HG03342 (cell line): Measurements from ENCODE around the gene GANC.

Source experiments
- ATAC-seq: cut with Tn5 transposase; IDR thresholded peaks from one replicate; pipeline ENCODE4 v1.9.1; 2021; ENCODE audit warnings: mild to moderate bottlenecking, moderate library complexity; ENCODE audit not compliant: unreplicated experiment

The GANC gene

DNA sequence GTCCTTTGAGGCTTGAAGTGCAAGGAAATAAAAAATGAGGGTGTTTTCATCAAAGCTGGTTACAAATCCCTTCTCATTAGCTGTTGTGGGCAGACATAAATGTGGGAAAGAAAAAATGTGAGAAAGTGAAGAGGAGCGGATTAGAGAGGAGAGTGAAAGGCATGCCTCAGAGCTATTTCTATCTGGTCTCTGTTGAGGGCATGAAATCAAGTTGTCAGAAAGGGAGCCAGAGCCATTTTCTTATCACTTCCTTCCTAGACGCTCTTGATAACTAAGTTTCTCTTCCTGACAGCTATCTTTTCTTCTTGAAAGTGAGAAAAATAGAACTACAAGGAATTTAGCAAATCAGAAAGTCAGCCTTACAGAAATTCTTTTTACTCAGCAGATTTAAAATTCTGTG is 65.5 kb downstream of the GANC start:
- no peak for ATAC-seq

DNA sequence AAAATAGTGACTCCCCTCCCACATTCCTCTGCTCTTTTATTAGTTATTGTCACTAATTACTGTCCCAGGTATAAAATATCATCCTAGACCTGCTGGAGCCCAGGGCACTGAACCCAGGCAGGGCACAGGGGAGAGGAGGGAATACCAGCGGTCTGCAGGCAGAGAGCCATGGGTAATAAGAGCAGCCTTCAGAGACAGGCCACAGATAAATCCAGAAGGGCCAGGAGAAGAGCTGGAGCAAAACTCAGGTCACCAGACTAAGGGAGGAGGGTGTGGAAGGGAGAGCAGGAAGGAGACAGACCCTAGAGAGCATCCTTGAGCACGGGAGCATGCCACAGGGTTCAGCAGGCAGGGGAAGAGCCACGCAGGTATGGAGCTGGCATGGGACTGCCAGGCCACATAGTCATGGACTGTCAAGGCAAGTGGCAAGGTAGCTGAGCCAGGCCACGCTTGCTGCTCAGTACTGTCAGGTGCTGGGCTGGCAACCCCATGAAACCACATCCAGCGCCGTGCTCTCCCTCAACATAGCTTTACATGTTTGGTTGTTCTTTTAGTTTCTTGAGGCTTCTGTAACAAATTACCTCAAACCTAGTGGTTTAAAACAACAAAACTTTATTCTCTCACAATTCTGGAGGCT is 70.7 kb downstream of the GANC start:
- ATAC-seq, result no peak

DNA sequence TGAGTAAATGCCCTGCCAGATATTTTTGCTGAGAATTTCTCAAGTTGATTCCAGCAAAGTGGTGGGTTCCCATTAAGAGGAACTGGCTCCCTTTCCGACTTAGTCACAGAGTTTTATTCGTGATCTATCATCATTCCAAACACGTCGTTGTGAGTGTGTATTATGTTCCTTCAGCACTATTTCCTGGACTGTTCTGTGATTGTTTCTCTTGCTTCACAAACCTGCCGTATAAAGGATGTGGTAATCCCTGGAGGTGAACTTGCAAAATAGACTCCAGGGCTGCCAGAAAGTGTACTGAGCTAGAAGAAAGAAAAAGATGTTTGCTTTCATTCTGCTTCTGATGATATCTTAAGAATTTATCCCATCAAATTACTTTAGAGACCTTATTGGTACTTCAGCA is 71.8 kb downstream of the GANC start:
- ATAC-seq, result no peak

DNA sequence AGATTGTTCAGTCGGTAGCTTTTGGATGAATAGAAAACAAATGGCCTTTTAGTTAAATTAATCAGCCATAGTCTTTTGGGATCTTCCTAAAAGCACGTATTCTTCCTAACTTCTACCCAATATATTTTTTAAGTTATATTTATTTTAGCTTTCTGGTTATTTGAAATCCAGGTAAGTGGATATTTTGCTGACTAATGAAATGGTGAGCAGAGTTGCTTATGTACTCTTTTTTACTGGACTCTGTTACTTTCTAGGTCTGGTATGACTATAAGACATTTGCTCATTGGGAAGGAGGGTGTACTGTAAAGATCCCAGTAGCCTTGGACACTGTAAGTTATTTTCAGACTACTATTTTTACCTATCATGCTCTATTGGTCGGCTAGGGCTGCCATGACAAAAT is 72.5 kb downstream of the GANC start:
- ATAC-seq, result no peak

DNA sequence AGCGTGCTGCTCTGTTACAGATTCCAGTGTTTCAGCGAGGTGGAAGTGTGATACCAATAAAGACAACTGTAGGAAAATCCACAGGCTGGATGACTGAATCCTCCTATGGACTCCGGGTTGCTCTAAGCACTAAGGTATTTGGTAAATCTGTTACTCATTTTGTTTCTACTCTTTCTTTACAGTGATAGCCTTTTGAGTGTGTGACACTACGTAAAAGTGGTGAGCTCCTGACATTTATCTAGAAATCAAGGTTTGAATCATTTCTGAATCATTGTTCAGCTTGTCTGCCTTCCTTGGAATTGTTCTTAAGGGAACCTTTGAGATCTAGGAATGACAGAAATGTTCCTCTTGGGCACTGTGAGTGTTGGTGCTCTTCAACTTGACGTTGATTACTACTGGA is 75.1 kb downstream of the GANC start:
- no peak for ATAC-seq

DNA sequence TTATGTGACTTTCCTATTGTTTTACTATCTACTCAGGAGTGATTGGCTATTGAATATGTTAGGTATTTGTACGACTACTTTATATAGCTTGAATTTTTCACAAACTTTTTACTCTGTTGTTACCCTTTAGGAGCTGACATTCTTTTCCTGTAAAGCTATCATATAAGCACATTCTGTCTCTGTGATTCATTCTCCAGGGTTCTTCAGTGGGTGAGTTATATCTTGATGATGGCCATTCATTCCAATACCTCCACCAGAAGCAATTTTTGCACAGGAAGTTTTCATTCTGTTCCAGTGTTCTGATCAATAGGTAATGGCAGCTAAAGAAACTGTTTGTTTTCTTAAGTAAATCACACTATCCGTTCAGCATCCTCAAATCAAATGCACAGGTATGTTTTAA is 76.2 kb downstream of the GANC start:
- no peak for ATAC-seq

DNA sequence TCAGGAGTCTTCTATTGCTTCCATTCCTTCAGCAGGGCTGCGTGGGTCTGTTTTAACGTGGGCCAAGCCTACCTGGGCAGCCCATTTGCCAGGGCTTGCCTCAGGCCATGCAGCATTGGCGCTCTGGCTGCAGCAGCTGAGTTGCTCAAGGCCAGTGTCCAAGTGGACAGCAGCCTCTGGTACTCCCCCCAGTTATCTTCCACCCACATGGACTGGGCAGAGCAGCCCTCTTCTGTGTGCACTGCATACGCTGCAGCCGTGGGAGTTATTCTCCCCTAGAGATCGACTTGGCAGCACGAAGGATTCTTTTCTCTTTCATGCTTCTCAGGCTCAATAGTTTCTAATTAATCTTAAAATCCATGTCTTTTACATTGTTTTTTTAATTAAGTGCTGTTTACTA is 79.4 kb downstream of the GANC start:
- ATAC-seq, result no peak

DNA sequence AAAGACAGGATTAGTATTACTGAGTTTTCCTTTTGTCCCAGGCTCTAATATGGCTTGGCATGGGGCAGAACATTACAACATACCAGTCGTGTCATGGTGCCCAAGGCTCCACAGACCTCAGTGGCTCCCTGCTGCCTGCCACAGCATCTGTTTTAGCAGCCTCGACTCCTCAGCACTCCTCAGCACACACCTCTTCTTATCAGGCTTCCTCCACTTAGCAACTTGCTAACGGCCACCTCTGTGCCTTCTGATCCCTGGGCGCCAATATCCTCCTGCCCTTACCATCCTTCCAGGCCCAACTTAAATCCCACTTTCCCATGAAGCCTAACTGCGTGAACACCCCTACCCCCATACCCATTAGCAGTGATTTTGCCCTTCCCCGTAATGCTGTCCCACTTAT is 80.1 kb downstream of the GANC start:
- no peak for ATAC-seq

DNA sequence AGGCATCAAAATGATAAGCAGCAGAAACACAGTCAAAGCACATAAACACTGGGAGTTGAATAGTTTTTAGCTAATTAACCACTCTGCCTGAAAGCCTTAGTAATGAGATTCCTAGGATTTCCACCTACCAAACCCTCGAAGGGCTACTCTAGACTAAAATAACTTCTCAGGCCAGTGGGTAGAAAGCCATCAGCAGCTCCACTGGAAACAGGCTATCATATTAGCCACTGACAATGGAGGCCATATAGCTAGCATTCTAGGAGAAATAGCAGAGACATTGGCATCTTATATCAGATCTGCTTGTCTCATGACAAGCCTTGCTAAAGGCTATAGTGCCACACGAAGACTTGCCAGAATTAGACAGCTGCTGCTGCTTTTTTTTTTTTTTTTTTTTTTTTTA is 81.8 kb downstream of the GANC start:
- no peak for ATAC-seq

DNA sequence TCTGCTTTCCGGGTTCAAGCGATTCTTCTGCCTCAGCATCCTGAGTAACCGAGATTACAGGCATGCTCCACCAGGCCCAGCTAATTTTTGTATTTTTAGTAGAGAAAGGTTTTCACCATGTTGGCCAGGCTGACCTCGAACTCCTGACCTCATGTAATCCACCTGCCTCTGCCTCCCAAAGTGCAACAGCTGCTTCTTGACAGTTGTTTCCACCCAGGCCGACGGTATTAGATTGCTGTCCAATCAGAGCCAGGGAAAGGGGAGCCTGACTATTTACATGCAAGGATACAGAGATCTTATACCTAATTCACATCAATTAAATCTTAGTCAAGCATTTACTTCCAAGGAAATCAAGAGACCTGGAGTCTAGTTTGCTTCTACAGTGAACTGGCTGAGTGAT is 82.3 kb downstream of the GANC start:
- no peak for ATAC-seq

DNA sequence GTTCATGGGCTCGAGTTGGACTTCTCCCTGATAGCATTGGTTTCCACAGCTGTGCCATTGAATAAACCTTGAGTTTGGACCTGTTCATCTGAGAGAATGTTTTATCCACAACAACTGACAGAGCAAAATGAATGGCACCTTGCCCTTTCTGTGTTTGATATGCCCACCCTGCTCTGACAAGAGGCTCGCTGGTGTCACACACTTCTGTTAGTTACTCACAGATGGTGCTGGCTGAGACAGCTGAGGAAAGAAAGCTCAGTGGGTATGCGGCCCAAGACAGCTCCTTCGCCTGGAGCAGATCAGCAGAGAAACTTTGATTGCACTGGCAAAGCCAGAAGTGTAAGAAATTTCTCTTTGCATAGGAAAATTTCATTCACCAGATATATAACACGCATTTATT is 83.8 kb downstream of the GANC start:
- ATAC-seq, result no peak

DNA sequence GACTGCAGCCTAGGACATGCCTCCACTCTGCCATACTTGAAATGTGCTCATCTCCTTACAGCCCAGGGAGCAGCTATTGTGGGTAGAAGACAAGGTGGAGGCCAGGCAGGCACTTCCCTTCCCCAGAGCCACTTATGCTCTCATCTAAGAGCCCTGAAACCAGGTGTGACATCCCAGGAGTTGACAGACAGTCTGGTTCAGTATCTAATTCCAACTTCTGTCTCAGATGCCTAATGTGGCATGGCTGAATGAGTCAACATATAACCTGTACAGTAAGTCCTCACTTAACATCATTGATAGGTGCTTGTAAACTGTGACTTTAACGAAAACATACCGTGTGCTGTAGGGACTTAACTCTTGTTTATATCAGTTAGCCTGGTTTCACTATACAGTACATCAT is 85.1 kb downstream of the GANC start:
- no peak for ATAC-seq

DNA sequence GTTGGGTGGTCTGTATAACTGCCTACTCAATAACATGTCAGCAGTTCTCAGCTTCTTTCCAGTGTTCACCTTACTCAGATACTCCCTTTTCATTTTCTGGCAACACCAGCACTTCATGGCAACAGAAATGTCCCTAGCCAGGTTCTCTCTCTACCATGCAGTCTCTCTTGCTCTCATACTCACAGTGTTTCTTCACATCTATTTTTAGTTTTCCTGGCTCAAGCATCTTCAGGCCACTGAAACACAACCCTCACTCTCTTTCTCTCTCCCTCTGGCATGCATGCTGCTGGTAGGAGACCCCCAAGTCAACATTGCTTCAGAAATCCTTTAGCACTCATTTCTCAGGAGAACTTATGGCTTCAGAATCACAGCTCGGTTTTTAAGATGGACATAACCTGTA is 86.2 kb downstream of the GANC start, which contains the start of gene CAPN3:
CAPN3 (plus strand) TSS at position 253 of the 400 bp plus-strand sequence. CDS start 305 bp downstream, outside the sequence.
- ATAC-seq, result no peak

DNA sequence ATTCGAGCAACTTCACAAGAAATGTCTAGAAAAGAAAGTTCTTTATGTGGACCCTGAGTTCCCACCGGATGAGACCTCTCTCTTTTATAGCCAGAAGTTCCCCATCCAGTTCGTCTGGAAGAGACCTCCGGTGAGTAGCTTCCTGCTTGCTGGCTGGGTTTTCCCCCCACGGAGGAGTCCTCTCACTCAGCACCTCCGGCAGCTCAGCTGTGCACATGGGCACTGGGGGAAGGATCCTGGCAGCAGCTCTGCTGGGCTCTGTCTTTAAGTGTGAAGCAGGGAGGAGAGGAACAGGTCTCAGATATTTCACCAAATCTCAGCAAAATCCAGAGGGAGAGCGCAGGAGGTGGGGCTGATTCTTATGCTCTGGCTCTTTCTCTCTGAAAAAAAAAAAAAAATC is 87.0 kb downstream of the GANC start:
- no peak for ATAC-seq

DNA sequence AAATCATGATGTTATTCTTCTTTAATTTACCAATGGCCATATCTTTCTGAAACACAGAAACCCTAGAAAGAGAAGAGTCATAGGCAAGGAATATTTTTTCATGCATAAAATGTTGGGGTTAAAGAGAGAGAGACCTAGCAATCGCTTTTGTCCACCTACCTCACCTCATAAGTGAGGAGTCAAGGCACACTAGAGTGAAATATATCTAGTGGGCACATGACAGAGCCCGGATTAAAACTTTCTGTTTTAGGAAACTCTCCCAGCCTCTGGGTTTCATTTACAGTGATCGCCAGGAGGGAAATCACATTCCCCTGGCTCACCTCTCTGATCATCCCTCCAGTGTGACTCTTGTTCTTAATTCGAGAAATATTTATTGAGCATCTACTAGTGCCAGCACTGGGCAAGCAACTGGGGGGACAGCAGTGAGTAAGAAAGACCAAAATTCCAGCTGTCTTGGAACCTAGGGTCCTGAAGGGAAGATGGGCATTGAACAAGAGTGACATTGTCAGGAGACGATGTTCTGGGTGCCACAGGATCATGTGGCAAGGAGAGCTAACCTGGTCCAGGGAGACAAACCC is 87.6 kb downstream of the GANC start:
- ATAC-seq, result no peak

DNA sequence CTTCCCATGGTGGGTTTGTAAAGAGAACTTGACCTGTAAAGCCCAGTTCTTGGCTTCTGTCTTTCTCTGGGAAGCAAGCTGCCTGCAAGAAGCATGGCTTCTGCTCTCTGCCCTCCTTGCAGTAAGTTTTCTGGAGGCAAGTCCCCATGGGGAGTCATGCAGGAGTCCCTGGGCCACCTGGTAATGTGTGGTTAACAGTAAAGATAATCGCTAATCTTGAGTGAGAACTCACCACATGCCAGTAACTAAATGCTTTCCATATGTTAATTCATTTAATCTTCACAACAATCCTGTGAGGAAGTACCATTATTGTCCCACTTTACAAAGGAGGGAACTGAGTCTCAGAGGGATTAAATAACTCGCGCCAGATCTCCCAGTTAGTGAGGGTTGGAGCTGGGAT is 90.5 kb downstream of the GANC start:
- ATAC-seq, result no peak

DNA sequence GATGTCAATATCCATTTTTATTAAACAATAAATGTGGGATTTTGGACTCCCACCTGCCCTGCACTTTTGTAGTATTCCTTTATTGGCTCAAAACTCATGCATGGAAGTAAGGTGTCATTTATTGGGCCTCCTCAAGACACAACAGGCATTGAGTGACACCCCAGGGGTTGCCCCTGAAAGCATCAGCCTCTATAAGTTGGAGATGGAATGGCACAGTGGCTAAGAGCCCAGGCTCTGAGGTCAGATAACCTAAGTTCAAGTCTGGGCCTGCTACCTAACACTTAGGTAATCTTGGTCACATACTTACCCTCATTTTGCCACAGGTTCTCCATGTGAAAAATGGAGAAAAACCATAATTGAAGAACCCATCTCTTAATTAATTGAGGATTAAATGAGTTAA is 90.9 kb downstream of the GANC start:
- ATAC-seq, result no peak

DNA sequence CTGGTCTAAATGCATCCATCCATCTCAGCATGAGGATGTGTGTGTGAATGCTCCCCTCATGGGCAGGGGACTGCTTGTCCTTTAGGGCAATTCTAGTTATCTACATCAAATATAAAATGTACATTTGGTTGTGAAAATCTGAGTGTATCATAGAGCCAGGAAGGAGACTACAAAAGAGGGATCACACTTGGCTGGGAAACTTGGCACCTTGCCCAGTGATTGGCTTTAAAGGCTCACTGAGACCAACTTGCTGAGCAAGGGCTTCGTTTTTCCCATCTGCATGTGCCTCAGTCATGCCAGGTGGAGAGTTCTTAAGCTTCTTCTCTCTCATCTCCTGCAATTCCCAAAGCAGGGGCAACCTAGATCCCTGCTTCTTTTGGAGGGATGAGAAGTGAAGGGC is 91.5 kb downstream of the GANC start:
- no peak for ATAC-seq

DNA sequence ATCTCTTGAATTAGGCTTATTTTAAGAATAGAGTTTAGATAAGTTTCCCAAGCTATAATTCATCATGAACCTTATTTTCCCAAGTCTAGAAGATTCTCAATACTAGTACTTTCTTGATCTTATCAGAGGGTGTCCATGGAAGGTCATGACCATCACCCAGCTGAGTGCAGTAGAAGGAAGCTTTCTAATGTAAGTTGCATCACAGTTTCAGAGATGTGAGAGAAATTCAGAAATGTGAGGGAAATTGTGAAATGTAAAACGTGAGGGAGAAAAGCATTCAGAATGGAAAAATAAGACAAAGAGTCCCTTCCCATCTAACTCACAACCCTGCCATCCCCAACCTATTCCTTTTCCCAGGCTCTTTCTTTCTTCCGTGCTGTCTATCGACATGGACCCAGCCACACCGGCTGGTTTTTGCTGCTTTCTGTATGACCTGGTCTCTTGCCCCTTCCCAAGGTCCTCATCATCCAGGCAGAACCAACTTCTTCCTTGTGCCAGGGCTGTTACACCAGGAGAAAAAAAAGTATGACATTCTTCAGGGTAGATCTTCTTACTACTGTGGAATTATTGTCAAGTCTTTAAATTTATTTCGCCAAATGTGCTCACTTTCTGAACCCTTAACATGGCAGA is 93.0 kb downstream of the GANC start:
- no peak for ATAC-seq

DNA sequence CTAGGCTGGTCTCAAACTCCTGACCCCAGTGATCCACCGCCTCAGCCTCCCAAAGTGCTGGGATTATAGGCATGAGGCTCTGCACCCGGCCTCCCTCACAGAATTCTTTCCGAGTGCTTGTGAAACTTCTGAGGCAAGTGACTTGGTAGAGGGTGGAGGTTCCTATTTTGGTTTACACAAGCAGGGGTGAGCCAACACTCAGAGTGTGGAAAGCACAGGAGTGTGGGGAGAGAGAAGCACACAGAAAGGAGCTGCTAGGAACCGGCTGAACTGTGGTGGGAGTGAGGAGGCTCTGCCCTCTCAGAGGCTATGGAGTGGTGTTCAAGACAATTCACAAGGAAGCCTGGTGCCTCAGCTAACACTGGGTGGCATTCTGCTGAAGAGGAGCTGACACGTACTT is 94.0 kb downstream of the GANC start:
- no peak for ATAC-seq

DNA sequence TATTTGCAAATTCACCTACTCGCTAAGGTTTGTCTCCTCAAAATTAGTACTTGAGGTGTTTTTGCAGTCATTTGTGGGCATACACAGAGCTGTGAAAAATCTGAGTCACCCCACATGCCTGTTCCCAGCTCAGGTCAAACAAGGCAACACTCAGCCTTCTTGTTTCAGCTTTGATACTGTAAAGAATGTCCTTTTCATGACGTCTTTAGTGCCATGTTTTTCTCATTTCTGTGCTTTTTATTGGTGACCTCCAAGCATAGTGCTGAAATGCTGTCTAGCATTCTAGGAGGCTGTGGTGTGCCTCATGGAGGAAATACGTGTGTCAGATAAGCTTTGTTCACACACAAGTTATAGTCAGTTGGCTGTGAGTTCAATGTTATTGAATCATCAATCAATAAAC is 95.1 kb downstream of the GANC start:
- ATAC-seq, result no peak

DNA sequence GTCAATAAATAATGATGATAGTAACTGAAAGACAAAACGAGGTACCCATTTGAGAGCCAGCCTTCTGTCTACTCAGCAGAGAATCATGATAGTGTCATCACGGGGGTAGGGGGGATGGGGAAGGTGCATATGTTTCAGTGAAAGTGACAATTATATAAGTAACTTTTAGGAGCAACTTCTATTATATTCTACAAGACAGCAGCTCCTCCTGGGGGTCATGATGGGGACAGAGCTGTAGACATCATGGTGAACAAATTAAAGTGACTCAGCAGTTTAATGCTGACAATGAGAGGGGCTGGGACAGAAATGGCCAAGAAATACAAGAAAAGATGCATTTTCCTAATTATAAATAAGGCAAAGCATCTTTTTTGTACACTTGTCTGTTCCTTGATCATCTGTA is 98.1 kb downstream of the GANC start:
- ATAC-seq, result no peak

DNA sequence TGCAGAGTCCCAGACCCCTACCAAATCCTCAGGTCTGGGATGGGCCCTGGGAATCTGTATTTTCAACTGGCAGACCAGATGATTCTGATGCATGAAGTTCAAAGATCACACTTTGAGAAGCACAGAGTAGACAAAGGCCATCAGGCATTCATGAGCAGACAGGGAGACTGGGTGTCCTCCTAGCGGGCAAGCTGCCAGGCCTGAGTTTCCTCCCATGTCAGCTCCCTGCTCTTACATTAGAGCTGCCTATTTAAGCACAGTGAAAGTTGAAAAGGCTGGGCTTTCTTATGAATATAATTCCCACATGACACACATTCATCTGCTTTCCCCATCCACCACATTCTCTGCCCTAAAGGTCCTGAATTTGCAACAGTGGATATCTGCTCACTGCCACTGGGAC is 100.3 kb downstream of the GANC start:
- ATAC-seq, result no peak
